GM19099 (cell line): ENCODE data around the gene EFCAB9.

Experiments used
- POLR2A ChIP-seq: IDR thresholded peaks from 3 replicates; pipeline ENCODE4 v1.6.1; 2011; ENCODE audit warnings: low read depth; ENCODE audit not compliant: insufficient read length; ENCODE audit errors: extremely low read depth

The EFCAB9 gene

DNA sequence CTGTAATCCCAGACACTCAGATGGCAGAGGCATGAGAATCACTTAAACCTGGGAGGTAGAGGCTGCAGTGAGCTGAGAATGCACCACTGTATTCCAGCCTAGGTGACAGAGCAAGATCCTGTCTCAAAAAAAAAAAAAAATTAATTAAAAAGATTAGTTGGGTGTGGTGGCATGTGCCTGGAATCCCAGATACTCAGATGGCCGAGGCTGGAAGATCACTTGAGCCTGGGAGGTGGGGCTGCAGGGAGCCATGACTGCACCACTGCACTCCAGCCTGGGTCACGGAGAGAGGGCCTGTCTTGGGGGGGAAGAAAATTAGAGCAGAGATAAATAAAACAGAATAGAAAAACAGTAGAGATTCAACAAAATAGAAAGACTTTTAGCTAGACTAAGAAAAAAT, 54.7 kb downstream of the EFCAB9 start:
- no peak for TF ChIP-seq POLR2A

DNA sequence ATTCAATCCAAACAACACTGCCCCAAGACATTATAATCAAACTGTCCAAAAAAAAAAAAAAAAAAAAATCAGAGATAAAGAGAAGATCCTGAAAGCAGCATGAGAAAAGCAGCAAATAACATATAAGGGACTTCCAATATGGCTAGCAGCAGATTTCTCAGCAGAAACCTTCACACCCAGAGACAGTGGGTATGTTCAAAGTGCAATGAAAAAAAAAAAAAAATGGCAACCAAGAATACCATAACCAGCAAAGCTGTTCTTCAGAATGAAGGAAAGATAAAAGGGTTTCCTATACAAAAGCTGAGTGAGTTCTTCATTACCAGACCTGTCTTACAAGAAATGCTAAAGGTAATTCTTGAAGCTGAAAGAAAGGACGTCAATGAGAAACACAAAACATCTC, 57.4 kb downstream of the EFCAB9 start:
- no peak for TF ChIP-seq POLR2A

- no peak for TF ChIP-seq POLR2A
Observed at GRCh38 chr5:172252501-172252900, 58.5 kb downstream of the EFCAB9 start.
